ENCODE measurements around the gene AOPEP. TPM values are rescaled to one million over a fixed set of nuclear protein-coding genes. Genes with fewer than 3 reads are reported as not detected.
A peak's percentile ranks its signal among the peaks of the same experiment; 100 is the strongest.

Gene AOPEP
- total and polyA plus RNA-seq, 11 donors, result 105 to 310 (median 185) TPM

DNA sequence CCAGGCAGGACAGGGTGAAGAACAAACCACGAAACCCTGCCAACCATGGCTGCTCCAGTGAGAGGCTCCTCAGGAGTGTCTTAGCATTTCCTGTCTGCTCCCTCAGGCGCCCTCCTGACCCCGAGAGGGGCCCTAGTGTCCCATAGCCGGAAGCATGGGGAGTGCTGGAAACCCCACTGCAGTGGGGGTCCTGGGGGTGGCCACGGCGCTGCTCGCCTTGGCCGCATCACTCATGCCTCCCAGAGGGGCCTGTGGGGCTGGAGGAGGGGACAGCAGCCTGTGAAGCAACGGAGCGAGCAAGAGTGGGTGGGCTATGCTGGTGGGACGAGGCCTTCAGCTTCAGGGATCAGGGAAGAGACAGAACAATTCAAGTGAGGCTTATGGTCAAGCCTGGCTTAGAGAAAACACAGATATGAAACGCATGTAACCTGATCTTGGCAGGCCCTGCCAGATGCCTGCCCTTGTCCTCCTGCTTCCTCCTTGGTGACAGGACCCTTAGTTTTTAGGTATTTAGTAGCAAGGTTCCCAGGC, 372.0 kb downstream of the AOPEP start:
- Histone ChIP-seq H3K27ac (peak overlapping the region in 7 of 12 donors; percentile 15 to 66 (median 36)), H3K4me3 (no peak overlapping the region), H3K9me3 (no peaks in the 10 kb centered on the region), H3K36me3 (peaks cover 0 to 55% (median 22%) of the 10 kb centered on the region in 9 donors), H3K4me1 (peaks cover 0 to 96% (median 48%) of the 10 kb centered on the region in 12 donors), H3K27me3 (no peaks in the 10 kb centered on the region)
- DNase-seq, result peak in 1 of 5 donors; percentile 19
- WGBS, 4 donors, result 61 to 65% (median 63%) methylated on average over 12 of the region's 12 CpGs
- intact Hi-C loops (cut with DNase I), result no loop called here
- TF ChIP-seq, protein P1, sequence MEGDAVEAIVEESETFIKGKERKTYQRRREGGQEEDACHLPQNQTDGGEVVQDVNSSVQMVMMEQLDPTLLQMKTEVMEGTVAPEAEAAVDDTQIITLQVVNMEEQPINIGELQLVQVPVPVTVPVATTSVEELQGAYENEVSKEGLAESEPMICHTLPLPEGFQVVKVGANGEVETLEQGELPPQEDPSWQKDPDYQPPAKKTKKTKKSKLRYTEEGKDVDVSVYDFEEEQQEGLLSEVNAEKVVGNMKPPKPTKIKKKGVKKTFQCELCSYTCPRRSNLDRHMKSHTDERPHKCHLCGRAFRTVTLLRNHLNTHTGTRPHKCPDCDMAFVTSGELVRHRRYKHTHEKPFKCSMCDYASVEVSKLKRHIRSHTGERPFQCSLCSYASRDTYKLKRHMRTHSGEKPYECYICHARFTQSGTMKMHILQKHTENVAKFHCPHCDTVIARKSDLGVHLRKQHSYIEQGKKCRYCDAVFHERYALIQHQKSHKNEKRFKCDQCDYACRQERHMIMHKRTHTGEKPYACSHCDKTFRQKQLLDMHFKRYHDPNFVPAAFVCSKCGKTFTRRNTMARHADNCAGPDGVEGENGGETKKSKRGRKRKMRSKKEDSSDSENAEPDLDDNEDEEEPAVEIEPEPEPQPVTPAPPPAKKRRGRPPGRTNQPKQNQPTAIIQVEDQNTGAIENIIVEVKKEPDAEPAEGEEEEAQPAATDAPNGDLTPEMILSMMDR (IDR thresholded peaks at IDR 0.05), result no peak
- TF ChIP-seq POLR2A (IDR thresholded peaks at IDR 0.05), result no peak
- no peak for ATAC-seq

DNA sequence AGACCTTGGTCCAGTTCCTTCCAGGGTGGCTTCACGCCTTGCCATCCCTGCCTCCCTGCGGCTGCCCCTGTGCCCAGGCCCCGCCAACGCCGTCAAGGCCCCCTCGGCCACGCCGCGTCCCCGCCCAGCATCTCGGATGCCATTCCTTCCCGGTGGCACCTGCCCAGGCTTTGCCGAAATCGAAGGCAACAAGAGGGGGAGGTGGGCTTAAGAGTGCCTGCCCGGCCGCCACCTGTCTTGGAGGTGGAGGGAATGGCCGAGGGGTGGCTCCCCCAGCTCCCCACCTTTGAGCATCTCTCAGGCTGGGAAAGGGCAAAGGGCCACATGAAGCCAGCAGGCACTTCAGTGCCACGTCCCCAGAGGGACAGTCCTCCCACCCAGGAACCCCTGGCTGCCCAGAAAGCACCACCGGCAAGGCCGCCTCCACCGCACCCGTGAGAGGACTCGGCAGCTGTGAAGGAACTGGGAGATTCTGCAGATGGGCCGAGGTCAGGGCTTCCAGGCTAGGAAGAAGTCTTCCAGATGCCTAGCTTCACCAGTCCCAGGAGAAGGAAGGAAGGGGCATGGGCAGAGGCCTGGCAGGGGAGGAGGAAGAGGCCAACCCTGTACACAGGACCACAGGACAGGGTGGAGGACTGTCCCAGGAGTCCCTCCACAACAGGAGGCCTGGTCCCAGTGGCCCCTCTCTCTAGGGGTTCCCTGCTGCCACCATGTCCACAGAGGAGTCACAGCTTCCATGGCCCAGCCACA, 373.0 kb downstream of the AOPEP start:
- Histone ChIP-seq H3K9me3 (no peaks in the 10 kb centered on the region), H3K36me3 (peaks cover 0 to 51% (median 22%) of the 10 kb centered on the region in 9 donors), H3K27me3 (no peaks in the 10 kb centered on the region), H3K4me1 (peaks cover 0 to 95% (median 48%) of the 10 kb centered on the region in 12 donors), H3K4me3 (no peak overlapping the region), H3K27ac (peak overlapping the region in 3 of 12 donors; percentile 36 to 59 (median 45))
- no peak for ATAC-seq
- intact Hi-C loops (cut with DNase I), result no loop called here
- TF ChIP-seq, protein P1 (IDR thresholded peaks at IDR 0.05), result no peak
- TF ChIP-seq POLR2A (IDR thresholded peaks at IDR 0.05), result no peak
- no peak for DNase-seq
- 90 to 95% (median 94%) methylated on average over 22 to 24 of the region's 24 CpGs for WGBS, 4 donors

GRCh38 chr9:95100071-95100627, 373.6 kb downstream of the AOPEP start:
- H3K4me1 ChIP-seq, result peaks cover 0 to 89% (median 46%) of the 10 kb centered on the region in 12 donors
- 86 to 91% (median 89%) methylated on average over 4 of the region's 4 CpGs for WGBS, 4 donors
- H3K4me3 ChIP-seq, result no peak overlapping the region
- peaks cover 0 to 51% (median 22%) of the 10 kb centered on the region in 9 donors for H3K36me3 ChIP-seq
- TF ChIP-seq, protein P1 (IDR thresholded peaks at IDR 0.05), result no peak
- peak overlapping the region in 3 of 12 donors; percentile 27 to 59 (median 45) for H3K27ac ChIP-seq
- intact Hi-C loops (cut with DNase I), result no loop called here
- DNase-seq (no peak), ATAC-seq (no peak)
- no peaks in the 10 kb centered on the region for H3K27me3 ChIP-seq
- no peaks in the 10 kb centered on the region for H3K9me3 ChIP-seq

DNA sequence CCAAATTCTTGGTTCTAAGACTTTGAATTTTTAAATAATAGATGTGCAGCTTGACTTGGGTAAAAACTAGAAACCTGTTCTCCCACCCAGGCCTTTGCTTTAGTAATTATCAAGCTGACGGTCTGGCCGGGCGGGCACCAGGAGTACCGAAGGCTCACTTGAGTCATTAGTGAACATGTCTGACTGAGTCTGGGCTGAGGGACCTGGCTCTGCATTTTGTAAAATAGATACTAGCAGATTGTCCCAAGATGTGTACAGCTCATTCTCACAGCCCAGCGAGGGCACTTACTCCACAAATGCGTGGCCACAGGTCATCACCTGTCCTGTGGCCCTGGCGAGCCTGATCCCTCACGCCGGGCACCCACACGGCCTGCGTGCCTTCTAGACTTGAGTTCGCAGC, 374.8 kb downstream of the AOPEP start:
- peak in 1 of 5 donors; percentile 20 for DNase-seq
- peaks cover 0 to 82% (median 42%) of the 10 kb centered on the region in 12 donors for H3K4me1 ChIP-seq
- TF ChIP-seq, protein P1 (IDR thresholded peaks at IDR 0.05), result no peak
- TF ChIP-seq POLR2A (IDR thresholded peaks at IDR 0.05), result no peak
- no peaks in the 10 kb centered on the region for H3K9me3 ChIP-seq
- peaks cover 0 to 55% (median 22%) of the 10 kb centered on the region in 9 donors for H3K36me3 ChIP-seq
- intact Hi-C loops (cut with DNase I), result no loop called here
- peak overlapping the region in 5 of 12 donors; percentile 4 to 63 (median 41) for H3K27ac ChIP-seq
- WGBS, 4 donors, result 92 to 95% (median 94%) methylated on average over 12 of the region's 12 CpGs
- H3K4me3 ChIP-seq, result no peak overlapping the region
- ATAC-seq, result no peak
- no peaks in the 10 kb centered on the region for H3K27me3 ChIP-seq

Measured in heart left ventricle (tissue), 16 donors.